Neural progenitor cell (in vitro differentiated cells): ENCODE measurements around the gene HDAC3. TPM values are rescaled to one million over a fixed set of nuclear protein-coding genes. Genes with fewer than 3 reads are reported as not detected.

ENCODE experiments used
- DNase-seq: peaks from one replicate; pipeline ENCODE4 v3.0.0-alpha.2; 2016; ENCODE audit warnings: low spot score
- H2AFZ ChIP-seq: fragments of 200-600 bp; sonication (generic); replicated peaks from 2 replicates; pipeline ENCODE4 v1.6.1; 2016; ENCODE audit warnings: antibody characterized with exemption
- H3F3A ChIP-seq: fragments of 200-600 bp; sonication (generic); 2 replicates; pipeline ENCODE4 v1.6.1; 2016; ENCODE audit warnings: antibody characterized with exemption, low read depth
- H3K27ac ChIP-seq: fragments of 200-600 bp; sonication (generic); 2 replicates; pipeline ENCODE4 v1.5.1; 2016; ENCODE audit warnings: mild to moderate bottlenecking
- H3K27me3 ChIP-seq: fragments of 200-600 bp; sonication (generic); 2 replicates; pipeline ENCODE4 v1.6.1; 2016; ENCODE audit warnings: mild to moderate bottlenecking, moderate library complexity
- H3K36me3 ChIP-seq: fragments of 200-600 bp; sonication (generic); 2 replicates; pipeline ENCODE4 v1.5.1; 2016
- H3K4me1 ChIP-seq: fragments of 200-600 bp; sonication (generic); 2 replicates; pipeline ENCODE4 v1.6.1; 2016; ENCODE audit warnings: mixed run types
- H3K4me2 ChIP-seq: fragments of 200-600 bp; sonication (generic); 2 replicates; pipeline ENCODE4 v1.6.1; 2016
- H3K4me3 ChIP-seq: fragments of 200-600 bp; sonication (generic); 2 replicates; pipeline ENCODE4 v1.5.1; 2016
- H3K79me2 ChIP-seq: fragments of 200-600 bp; sonication (generic); 2 replicates; pipeline ENCODE4 v1.6.1; 2016; ENCODE audit warnings: low read depth
- H3K9ac ChIP-seq: fragments of 200-600 bp; sonication (generic); 2 replicates; pipeline ENCODE4 v1.6.1; 2016
- H3K9me3 ChIP-seq: fragments of 200-600 bp; sonication (generic); 2 replicates; pipeline ENCODE4 v1.5.1; 2016; ENCODE audit warnings: low read depth
- H4K20me1 ChIP-seq: fragments of 200-600 bp; sonication (generic); 2 replicates; pipeline ENCODE4 v1.6.1; 2016; ENCODE audit warnings: low read depth
- H3K27ac Mint-ChIP-seq: 3 replicates; pipeline ENCODE4 v1.8.0; 2021; ENCODE audit warnings: mixed read lengths
- H3K27me3 Mint-ChIP-seq: 2 replicates; pipeline ENCODE4 v1.8.0; 2022; ENCODE audit warnings: low read depth, mild to moderate bottlenecking, inconsistent platforms, moderate library complexity, mixed read lengths; ENCODE audit not compliant: insufficient read depth
- H3K36me3 Mint-ChIP-seq: 3 replicates; pipeline ENCODE4 v1.8.0; 2021; ENCODE audit warnings: mixed read lengths
- H3K4me1 Mint-ChIP-seq: 3 replicates; pipeline ENCODE4 v1.8.0; 2021; ENCODE audit warnings: mixed read lengths
- H3K4me3 Mint-ChIP-seq: 3 replicates; pipeline ENCODE4 v1.8.0; 2021; ENCODE audit warnings: mild to moderate bottlenecking, moderate library complexity, mixed read lengths
- H3K9me3 Mint-ChIP-seq: 3 replicates; pipeline ENCODE4 v1.8.0; 2020; ENCODE audit warnings: mixed read lengths
- EZH2 ChIP-seq: fragments of 200-600 bp; sonication (generic); IDR thresholded peaks from 2 replicates; pipeline ENCODE4 v1.6.1; 2017; ENCODE audit warnings: antibody characterized with exemption, mild to moderate bottlenecking, moderate library complexity
- EZH2phosphoT487 ChIP-seq: fragments of 200-600 bp; sonication (generic); IDR thresholded peaks from 2 replicates; pipeline ENCODE4 v1.6.1; 2017; ENCODE audit warnings: antibody characterized with exemption
- total RNA-seq: library from RNA; depleted of rRNA; stranded (reverse); fragments of >200 nt; gene quantifications from 2 replicates; pipeline ENCODE4 v1.2.3, GENCODE V29; 2015; ENCODE audit warnings: low replicate concordance
- TF ChIP-seq, protein P1 (sequence below): fragments of 200-600 bp; sonication (generic); IDR thresholded peaks from 2 replicates; pipeline ENCODE4 v1.5.1; 2017; ENCODE audit warnings: antibody characterized with exemption, mild to moderate bottlenecking

The HDAC3 gene
- total RNA-seq, 1 donor from 2014 or later, result 57.3 TPM

DNA sequence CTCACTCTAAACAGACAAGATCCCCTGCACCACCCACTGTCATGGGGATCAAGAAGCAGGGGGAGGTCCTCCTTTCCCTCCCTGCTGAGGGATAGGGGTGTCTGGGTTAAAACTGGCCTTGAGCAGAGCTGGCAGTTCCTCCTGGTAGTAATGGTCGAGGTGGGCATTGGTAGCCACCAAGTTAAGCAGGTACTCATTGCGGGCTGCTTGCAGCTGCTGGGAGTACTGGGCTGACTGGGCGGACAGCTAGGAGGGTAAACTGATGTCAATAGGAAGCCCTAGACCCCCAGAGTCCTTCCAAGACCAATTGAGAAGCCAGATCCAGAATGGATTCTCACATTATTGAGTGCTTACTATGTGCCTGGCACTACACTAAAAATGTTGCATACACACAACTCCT is 11.2 kb upstream of the HDAC3 start:
- no peak for DNase-seq
- no peaks in the 10 kb centered on the region for H3K9me3 Mint-ChIP-seq
- Histone ChIP-seq H3K27me3 (peaks cover 6% of the 10 kb centered on the region), H3K79me2 (no peaks in the 10 kb centered on the region), H3K4me3 (no peak overlapping the region), H3K4me2 (no peak overlapping the region), H2AFZ (no peak overlapping the region), H3K27ac (no peak overlapping the region), H4K20me1 (no peaks in the 10 kb centered on the region), H3K4me1 (no peaks in the 10 kb centered on the region), H3F3A (peaks cover 11% of the 10 kb centered on the region), H3K36me3 (no peaks in the 10 kb centered on the region), H3K9ac (no peak overlapping the region), H3K9me3 (no peaks in the 10 kb centered on the region)
- TF ChIP-seq, protein P1, sequence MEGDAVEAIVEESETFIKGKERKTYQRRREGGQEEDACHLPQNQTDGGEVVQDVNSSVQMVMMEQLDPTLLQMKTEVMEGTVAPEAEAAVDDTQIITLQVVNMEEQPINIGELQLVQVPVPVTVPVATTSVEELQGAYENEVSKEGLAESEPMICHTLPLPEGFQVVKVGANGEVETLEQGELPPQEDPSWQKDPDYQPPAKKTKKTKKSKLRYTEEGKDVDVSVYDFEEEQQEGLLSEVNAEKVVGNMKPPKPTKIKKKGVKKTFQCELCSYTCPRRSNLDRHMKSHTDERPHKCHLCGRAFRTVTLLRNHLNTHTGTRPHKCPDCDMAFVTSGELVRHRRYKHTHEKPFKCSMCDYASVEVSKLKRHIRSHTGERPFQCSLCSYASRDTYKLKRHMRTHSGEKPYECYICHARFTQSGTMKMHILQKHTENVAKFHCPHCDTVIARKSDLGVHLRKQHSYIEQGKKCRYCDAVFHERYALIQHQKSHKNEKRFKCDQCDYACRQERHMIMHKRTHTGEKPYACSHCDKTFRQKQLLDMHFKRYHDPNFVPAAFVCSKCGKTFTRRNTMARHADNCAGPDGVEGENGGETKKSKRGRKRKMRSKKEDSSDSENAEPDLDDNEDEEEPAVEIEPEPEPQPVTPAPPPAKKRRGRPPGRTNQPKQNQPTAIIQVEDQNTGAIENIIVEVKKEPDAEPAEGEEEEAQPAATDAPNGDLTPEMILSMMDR, result no peak
- TF ChIP-seq EZH2 (no peak), EZH2phosphoT487 (no peak)
- no peak overlapping the region for H3K27ac Mint-ChIP-seq
- peaks cover 3% of the 10 kb centered on the region for H3K27me3 Mint-ChIP-seq
- peaks cover 2% of the 10 kb centered on the region for H3K36me3 Mint-ChIP-seq
- peaks cover 10% of the 10 kb centered on the region for H3K4me1 Mint-ChIP-seq
- H3K4me3 Mint-ChIP-seq, result no peak overlapping the region

DNA sequence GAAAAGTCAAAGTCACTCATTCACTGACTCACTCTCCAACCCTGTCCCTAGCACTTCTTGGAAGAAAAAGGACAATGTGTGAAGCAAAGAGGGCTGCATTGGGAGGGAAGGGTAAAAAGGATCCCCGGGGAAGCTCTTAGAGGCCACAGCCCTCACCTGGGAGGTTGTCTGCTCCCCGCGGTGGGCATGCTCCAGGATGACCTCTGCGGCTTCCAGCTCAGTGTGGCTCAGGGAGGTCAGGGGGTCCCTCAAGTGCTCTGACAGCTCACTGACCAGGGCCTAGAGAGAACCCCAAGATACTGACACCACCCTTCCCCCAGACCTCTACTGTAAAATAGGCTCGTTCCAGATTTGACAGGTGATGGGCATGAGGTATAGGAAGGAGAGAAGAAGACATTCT is 10.6 kb upstream of the HDAC3 start:
- no peak overlapping the region for H3K27ac ChIP-seq
- H3K4me1 ChIP-seq, result no peaks in the 10 kb centered on the region
- no peak overlapping the region for H2AFZ ChIP-seq
- H3K36me3 Mint-ChIP-seq, result peaks cover 2% of the 10 kb centered on the region
- H3K4me3 ChIP-seq, result no peak overlapping the region
- H3K27me3 ChIP-seq, result peaks cover 6% of the 10 kb centered on the region
- H3K4me2 ChIP-seq, result no peak overlapping the region
- H3K4me1 Mint-ChIP-seq, result peaks cover 9% of the 10 kb centered on the region
- TF ChIP-seq EZH2, result no peak
- no peak for TF ChIP-seq EZH2phosphoT487
- TF ChIP-seq, protein P1, result no peak
- no peak overlapping the region for H3K4me3 Mint-ChIP-seq
- no peak for DNase-seq
- H4K20me1 ChIP-seq, result no peaks in the 10 kb centered on the region
- H3K9me3 Mint-ChIP-seq, result no peaks in the 10 kb centered on the region
- H3K27ac Mint-ChIP-seq, result no peak overlapping the region
- H3F3A ChIP-seq, result peaks cover 7% of the 10 kb centered on the region
- peaks cover 3% of the 10 kb centered on the region for H3K27me3 Mint-ChIP-seq
- H3K79me2 ChIP-seq, result no peaks in the 10 kb centered on the region
- H3K36me3 ChIP-seq, result no peaks in the 10 kb centered on the region
- H3K9me3 ChIP-seq, result no peaks in the 10 kb centered on the region
- no peak overlapping the region for H3K9ac ChIP-seq

DNA sequence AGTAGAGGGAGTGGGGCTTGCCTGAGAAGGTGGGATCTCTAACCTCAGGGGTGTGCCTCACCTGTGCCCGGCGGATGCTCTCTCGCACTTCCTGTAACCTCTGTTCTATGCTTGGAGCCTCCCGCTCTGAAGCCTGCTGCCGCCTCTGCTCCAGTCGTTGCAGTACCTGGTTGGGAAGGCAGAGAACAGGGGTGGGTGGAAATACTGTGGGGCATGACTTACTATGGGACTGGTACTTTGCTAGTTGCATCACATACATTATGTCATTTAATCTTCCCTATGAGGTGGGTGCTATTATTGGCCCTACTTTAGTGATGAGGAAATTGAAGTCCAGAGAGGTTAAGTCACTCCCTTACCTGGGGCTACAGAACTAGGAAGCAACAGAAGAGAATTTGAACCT is 9.4 kb upstream of the HDAC3 start:
- Histone ChIP-seq H2AFZ (no peak overlapping the region), H3K27me3 (peaks cover 6% of the 10 kb centered on the region), H3K9ac (no peak overlapping the region), H3K4me1 (no peaks in the 10 kb centered on the region), H3K79me2 (no peaks in the 10 kb centered on the region), H4K20me1 (no peaks in the 10 kb centered on the region), H3K27ac (no peak overlapping the region), H3K36me3 (no peaks in the 10 kb centered on the region), H3F3A (no peaks in the 10 kb centered on the region), H3K4me2 (no peak overlapping the region), H3K9me3 (no peaks in the 10 kb centered on the region), H3K4me3 (no peak overlapping the region)
- Mint-ChIP-seq H3K4me1 (peaks cover 5% of the 10 kb centered on the region), H3K4me3 (no peak overlapping the region), H3K27ac (no peak overlapping the region), H3K27me3 (peaks cover 2% of the 10 kb centered on the region), H3K9me3 (no peaks in the 10 kb centered on the region), H3K36me3 (peaks cover 2% of the 10 kb centered on the region)
- no peak for DNase-seq
- TF ChIP-seq EZH2phosphoT487 (no peak), EZH2 (no peak)
- TF ChIP-seq, protein P1, result no peak
